RPMI7951 (cell line): Measurements from ENCODE around the gene CCDC40. TPM values are rescaled to one million over a fixed set of nuclear protein-coding genes. Genes with fewer than 3 reads are reported as not detected.
A peak's percentile ranks its signal among the peaks of the same experiment; 100 is the strongest.
"Not testable (repeated sequence)": the region's sequence is repeated elsewhere in the genome, so short reads cannot be mapped to it uniquely, and the experiment has no call there.

ENCODE experiments used
- DNase-seq: peaks from one replicate; pipeline ENCODE4 v3.0.0-alpha.2; 2012; ENCODE audit warnings: low read depth
- total RNA-seq: library from RNA; depleted of rRNA; stranded (reverse); fragments of >200 nt; shearing (Covaris generic); gene quantifications from 2 replicates; pipeline ENCODE4 v1.2.3, GENCODE V29; 2014

The CCDC40 gene
- total RNA-seq, 1 experiment from 2014 or later = 1.6 TPM

DNA sequence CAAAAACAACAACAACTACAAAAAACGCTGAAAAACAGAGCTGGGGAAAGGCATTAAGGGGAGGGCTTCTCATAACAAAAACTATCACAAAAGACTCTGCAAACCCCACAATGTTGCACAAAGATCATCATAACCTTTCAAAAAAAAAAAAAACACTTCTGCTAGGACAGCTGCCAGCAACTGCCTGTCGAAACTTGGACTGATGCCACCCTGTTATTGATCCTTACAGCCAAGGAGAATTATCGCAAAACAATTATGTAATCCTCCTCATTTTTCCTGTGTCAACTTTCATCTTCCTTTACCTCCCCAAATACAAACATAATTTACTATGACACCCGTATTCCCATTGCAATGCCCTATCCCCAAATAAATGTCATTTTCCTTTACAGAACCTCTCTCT, 9.3 kb downstream of the CCDC40 start:
- DNase-seq = no peak

DNA sequence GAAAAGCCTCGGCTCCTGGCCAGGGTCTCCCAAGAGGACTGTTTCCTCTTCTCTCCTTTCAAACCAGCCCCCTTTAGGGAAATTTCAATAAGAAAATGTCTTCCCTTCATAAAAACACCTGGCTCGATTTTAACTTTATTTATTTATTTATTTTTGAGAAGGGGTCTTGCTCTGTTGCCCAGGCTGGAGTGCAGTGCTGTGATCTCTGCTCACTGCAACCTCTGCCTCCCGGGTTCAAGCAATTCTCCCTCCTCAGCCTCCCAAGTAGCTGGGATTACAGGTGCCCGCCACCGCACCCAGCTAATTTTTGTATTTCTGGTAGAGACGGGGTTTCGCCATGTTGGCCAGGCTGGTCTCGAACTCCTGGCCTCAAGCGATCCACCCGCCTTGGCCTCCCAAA, 10.3 kb downstream of the CCDC40 start:
- DNase-seq = not testable (repeated sequence)

GRCh38 chr17:80047176-80047575, 10.7 kb downstream of the CCDC40 start:
- no peak for DNase-seq

- DNase-seq = no peak
Observed at GRCh38 chr17:80049986-80050385, 13.5 kb downstream of the CCDC40 start.

- no peak for DNase-seq
Observed at GRCh38 chr17:80050706-80051105, 14.3 kb downstream of the CCDC40 start.

- no peak for DNase-seq
Observed at GRCh38 chr17:80051681-80052080, 15.2 kb downstream of the CCDC40 start.

- DNase-seq = no peak
Observed at GRCh38 chr17:80053102-80053501, 16.7 kb downstream of the CCDC40 start.

- no peak for DNase-seq
Observed at GRCh38 chr17:80055597-80055996, 19.2 kb downstream of the CCDC40 start.

- DNase-seq = no peak
Observed at GRCh38 chr17:80058311-80058955, 22.0 kb downstream of the CCDC40 start.

GRCh38 chr17:80060644-80061043, 24.2 kb downstream of the CCDC40 start:
- no peak for DNase-seq

- DNase-seq = no peak
Observed at GRCh38 chr17:80061421-80061820, 25.0 kb downstream of the CCDC40 start.

DNA sequence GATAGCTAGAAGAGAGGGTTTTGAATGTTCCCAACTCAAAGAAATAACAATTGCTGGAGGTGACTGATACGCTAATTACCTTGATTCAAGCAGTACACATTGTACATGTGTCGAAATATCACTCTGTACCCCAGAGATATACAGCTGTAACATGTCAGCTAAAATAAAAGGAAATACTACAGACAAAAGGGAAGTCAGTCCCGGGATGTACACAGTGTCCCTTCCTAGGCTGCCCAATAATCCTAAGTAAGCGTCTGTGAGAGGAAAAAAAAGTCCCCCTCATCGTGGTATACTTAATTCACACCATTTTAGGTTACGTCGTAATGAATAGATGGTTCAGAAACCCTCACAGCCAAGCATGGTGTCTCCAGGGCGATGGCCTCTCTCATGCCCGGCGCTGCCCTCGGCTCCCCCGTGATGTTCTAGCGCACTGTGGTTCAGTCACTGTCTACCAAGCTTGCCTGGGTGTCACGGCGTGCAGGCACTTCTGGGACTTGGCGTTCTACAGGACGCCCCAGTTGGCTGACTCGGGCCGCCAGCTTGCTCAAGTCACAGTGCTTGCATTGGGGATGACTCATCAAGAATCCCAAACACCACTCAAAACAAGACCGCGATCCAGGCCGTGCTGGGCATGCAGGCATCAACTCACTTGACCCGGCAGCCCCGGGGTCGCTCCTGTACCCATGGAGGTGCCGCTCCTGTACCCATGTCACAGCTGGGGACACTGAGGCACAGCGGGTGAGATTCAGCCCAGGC, 27.6 kb downstream of the CCDC40 start:
- DNase-seq = peak; percentile 79

DNA sequence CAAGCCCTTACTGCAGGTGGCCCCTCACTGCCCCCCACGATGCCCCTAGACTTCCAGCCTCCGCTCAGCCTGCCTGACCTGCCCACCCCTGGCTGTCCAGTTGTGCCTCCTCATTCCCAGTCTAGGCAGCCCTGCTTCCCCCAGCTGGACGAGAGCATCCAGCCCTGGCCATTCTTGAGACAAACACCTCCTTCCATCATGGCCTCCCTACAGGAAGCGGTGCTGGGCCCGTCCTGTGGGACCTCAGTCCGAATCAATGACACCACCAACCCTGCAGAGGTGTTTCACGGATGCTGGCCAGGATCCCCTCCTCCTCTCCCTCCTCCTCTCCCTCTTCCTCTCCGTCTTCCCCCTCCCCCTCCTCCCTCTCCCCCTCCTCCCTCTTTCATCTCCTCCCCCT, 28.3 kb downstream of the CCDC40 start:
- DNase-seq = no peak

GRCh38 chr17:80065478-80066170, 29.2 kb downstream of the CCDC40 start:
- no peak for DNase-seq

- no peak for DNase-seq
Observed at GRCh38 chr17:80067393-80067986, 31.0 kb downstream of the CCDC40 start.

GRCh38 chr17:80068301-80069222, 32.1 kb downstream of the CCDC40 start:
- peak; percentile 41 for DNase-seq

GRCh38 chr17:80070375-80071115, 34.1 kb downstream of the CCDC40 start:
- no peak for DNase-seq

- peak; percentile 40 for DNase-seq
Observed at GRCh38 chr17:80071116-80071841, 34.8 kb downstream of the CCDC40 start.

DNA sequence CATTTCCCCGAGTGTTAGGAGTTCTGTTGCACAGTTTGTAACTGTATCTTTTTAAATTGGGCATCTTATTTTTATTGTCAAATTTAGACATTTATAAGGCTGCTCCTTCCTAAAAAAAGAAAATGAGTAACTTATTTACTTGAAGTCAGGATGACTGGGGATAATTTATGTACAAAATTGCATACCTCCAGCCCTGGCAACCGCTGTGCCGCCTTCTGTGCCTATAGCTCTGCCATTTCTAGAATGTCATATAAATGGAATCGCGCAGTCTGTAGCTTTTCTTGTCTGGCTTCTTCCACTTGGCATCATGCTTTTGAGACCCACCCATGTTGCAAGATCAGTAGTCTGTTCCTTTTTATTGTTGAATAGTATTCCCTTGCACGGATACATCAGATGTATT, 36.0 kb downstream of the CCDC40 start:
- DNase-seq = no peak

- no peak for DNase-seq
Observed at GRCh38 chr17:80080081-80080480, 43.6 kb downstream of the CCDC40 start.
